Activated CD4-positive, CD25-positive, alpha-beta regulatory T cell (primary cell): ENCODE results near the gene TMPRSS11F.
"Not testable (repeated sequence)": the region's sequence is repeated elsewhere in the genome, so short reads cannot be mapped to it uniquely, and the experiment has no call there.

Source experiments
- DNase-seq, 4 experiments: peaks; one replicate each; lab custom pipeline; 2025; lab: John Stamatoyannopoulos, UW

The TMPRSS11F gene

DNA sequence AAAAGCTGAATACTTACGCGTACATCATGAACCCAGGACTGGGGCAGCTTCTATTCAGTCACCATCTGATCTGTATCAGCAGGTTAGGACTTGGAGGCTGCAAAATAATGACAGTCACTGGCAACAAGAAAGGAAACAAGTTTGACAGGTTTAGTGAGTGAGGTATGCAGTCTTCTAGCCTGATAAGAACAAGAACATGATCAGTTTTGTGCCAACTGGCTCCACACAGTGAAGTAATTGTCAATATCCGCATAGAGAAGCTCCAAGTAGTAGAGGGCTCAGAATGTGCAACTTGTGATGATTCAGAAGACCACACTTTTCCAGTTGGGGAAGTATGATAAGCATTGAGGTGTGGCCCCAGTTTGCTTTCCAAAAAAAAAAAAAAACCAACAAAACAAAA, at the start of gene TMPRSS11F:
Gene TMPRSS11F, minus strand, starts transcription at position 77 of the 400 bp plus-strand sequence. Its CDS starts 49 bp downstream, at position 28.
- no peak for DNase-seq

DNA sequence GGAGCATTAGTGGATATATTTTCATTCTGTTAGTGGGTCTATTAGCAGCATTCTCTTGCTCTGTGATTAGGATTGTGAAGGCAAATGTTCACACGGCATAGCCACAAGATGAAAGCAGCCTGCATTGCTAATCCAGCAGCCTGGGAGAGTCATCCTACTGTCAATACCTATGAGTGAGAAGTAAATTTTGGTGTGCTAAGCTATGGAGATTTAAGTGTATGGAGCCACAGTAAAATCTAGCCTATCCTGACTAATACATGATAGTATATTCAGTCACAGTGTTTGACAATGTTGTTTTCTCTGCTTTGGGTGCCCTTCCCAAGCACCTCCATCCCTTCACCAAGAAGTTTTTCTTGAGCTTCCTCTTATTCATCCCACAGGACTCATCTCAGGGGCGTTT, 47.2 kb upstream of the TMPRSS11F start:
- no peak for DNase-seq

DNA sequence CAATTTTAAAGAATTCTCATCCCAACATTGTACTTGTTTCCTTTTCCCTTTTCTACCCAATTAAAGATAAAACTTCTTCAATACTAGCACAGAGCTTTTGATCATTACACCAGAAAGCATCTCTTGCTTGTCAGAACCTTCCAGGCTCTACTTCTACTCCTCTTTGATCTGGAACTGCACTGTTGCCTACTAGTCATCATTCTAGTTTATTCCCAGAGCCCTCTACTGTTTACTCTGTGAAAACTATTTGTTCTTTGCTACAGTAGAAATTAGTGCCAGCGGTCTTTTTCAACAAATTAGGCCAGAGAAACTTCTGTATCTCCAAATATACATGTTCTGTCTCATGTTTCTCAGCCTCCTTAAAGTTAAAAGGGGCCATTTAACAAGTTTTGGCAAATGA, 46.8 kb upstream of the TMPRSS11F start:
- DNase-seq = no peak

DNA sequence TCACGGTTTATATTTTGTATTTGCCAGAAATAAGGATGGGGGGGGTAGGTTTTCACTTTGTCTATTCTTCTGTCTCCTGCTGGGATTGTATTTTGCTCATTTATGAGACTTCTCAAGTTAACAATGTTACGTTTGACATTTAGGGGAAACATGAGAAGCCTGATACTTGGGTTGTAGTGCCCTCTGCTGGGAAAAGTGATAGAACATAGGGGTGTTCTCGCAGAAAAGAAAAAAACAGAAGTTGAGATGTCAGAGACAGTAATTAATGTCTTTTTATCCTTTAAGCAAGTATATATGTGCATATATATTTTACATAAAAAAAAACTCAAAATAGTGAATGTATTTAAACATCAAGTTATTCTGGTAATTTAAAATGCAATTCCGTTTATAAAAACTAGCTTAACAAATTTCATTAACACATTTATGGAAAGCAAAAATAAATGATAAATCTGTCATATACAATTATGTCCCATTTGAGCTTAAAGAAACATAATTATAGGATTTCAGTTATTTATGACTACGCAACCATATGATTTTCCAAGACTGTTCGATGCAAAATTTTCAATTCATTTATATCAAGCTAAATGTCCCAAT, 46.0 kb upstream of the TMPRSS11F start:
- DNase-seq = no peak

DNA sequence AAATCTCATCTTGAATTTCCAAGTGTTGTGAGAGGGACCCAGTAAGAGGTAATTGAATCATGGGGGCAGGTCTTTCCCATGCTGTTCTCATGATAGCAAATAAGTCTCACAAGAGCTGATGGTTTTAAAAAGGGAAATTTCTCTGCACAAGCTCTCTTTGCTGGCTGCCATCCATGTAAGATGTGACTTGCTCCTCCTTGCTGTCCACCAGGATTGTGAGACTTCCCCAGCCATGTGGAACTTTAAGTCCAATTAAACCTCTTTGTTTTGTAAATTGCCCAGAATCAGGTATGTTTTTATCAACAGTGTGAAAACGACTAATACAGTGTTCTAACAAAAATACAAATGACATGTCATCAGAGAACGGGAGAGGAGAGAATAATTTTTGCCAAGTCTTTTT, 44.7 kb upstream of the TMPRSS11F start:
- DNase-seq = not testable (repeated sequence)

DNA sequence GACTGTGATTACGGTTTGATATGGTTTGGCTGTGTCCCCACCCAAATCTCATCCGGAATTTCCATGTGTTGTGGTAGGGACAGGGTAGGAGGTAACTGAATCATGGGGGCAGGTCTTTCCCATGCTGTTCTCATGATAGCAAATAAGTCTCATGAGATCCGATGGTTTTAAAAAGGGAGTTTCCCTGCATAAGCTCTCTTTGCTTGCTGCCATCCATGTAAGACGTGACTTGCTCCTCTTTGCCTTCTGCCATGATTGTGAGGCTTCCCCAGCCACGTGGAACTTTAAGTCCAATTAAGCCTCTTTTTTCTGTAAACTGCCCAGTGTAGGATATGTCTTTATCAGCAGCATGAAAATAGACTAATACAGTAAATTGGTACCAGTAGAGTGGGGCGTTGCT, 42.5 kb upstream of the TMPRSS11F start:
- not testable (repeated sequence) for DNase-seq

DNA sequence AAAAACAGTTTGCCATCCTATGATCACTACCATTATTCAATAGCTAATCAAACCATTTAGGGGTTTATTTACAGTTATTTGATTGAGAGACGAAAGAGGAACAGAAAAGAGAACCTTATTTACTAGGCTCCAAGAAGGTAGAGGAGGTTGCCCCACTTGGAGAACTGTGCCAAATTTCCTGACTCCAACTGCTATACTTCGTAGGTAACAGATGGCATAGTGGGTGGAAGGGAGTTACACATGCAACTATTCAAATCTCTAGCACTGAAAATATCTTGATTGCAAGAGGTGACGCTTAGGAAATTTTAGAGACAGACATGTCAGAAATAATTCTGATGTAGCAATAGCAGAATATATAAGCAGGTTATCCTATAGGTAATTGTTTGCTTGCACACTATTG, 38.0 kb upstream of the TMPRSS11F start:
- no peak for DNase-seq

GRCh38 chr4:68167166-68167565, 37.5 kb upstream of the TMPRSS11F start:
- DNase-seq = no peak

DNA sequence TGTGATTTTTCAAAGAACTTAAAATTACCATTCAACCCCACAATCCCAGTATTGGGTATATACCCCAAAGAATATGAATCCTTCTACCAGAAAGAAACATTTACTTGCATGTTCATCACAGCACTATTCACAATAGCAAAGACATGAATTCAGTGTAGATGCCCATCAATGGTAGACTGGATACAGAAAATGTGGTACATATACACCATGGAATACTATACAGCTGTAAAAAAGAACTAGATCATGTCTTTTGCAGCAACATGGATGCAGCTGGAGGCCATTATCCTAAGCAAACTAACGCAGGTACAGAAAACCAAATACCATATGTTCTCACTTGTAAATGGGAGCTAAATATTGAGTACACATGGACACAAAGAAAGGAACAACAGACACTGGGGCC, 34.1 kb upstream of the TMPRSS11F start:
- DNase-seq = no peak

- DNase-seq = no peak
Measured at GRCh38 chr4:68162196-68162595, 32.5 kb upstream of the TMPRSS11F start.

- DNase-seq = no peak
Measured at GRCh38 chr4:68152411-68152810, 22.7 kb upstream of the TMPRSS11F start.

DNA sequence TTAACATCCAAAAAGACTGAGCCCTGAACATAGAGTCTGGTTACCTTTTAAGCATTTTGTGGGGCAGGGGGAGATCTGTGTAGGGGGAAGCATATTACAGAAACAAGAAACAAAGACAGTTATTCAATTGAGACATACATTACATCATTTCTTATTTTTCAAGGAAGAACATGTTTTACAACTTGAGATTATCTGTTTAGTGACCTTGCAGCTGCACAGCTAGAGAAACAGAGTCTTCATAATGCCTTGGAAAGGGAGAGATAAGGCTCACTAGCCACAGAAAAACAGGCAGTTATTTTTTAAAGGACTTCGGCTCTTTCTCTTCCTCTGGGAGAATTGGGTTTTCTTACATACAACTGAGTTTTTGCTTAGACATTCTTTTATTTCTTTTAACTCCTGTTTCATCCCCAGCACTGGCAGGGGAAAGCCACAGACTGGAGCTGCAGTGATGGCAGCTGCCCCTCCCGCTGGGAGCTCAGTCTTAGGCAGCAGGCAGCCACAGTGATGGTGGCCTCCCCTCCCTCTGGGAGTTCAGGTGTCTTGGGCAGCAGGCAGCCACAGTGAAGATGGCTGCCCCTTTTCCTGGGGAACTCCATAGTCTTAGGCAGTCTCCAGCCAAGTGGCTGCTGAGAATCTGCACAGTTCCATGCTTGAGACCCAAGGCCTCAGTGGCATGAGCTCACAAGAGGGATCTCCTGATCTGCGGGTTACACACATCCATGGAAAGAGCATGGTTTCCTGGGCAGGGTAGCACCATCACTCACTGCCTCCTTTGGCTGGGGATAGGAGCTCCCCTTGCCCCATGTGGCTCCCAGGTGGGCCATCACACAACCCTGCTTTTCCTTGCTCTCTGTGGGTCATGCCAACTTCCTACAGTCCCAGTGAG, 19.4 kb upstream of the TMPRSS11F start:
- DNase-seq = no peak

GRCh38 chr4:68147079-68147478, 17.4 kb upstream of the TMPRSS11F start:
- DNase-seq = no peak

DNA sequence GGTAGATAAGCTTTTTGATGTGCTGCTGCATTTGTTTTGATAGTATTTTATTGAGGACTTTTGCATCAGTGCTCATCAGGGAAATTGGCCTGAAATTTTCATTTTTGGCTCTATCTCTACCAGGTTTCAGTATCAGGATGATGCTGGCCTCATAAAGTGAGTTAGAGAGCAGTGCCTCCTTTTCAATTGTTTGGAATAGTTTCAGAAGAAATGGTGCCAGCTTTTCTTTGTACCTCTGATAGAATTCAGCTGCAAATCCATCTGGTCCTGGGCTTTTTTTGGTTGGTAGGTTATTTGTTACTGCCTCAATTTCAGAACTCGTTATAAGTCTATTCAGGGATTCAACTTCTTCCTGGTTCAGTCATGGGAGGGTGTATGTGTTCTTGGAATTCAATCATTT, 15.6 kb upstream of the TMPRSS11F start:
- no peak for DNase-seq

GRCh38 chr4:68141852-68142251, 12.2 kb upstream of the TMPRSS11F start:
- DNase-seq = no peak

- no peak for DNase-seq
Measured at GRCh38 chr4:68132342-68132741, 2.7 kb upstream of the TMPRSS11F start.

DNA sequence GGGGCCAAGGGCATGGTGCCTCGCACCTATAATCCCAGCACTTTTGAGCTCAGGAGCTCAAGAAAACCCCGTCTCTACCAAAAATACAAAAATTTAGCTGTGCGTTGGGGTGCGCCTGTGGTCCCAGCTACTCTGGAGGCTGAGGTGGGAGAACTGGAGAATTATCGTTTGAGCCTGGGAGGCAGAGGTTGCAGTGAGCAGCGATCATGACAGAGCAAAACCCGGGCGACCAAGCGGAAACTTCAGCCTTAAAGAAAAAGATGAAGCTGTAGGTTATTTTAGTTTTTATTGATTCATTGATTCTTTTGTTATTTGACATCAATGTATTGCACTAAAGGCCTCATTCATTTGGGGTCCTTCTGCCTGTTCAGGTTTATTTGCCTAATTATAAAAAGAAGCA, 5.4 kb downstream of the TMPRSS11F start:
- DNase-seq = no peak

DNA sequence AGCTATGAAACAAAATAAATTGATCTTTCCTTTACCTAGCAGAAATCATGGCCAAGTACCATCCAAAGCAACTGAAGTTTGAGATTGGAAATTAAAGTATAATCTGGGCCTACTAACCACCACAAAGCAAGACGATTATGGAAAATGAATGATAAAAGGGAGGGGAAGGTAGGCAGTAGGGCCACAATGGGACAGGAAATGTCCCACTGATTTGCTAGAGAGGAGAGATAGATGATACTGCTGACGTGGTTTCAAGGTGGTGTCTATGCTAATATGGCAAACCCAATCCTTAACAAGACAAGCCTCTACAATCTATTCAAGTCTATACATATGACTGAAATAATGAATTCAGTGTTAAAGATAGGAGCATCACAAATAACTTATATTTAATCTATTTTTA, 6.1 kb downstream of the TMPRSS11F start:
- DNase-seq = no peak

DNA sequence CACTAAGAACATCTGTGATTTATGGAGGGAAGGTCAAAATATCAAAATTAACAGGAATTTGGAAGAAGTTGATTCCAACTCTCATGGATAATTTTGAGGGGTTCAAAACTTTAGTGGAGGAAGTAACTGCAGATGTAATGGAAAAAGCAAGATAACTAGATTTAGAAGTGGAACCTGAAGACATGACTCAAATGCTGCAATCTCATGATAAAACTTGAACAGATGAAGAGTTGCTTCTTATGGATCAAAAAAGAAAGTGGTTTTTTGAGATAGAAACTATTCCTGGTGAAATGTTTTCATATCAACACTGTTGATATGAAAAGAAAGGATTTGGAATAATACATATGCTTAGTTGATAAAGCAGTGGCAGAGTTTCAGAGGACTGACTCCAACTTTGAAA, 9.7 kb downstream of the TMPRSS11F start:
- DNase-seq = no peak

- no peak for DNase-seq
Measured at GRCh38 chr4:68110441-68110840, 19.2 kb downstream of the TMPRSS11F start.

DNA sequence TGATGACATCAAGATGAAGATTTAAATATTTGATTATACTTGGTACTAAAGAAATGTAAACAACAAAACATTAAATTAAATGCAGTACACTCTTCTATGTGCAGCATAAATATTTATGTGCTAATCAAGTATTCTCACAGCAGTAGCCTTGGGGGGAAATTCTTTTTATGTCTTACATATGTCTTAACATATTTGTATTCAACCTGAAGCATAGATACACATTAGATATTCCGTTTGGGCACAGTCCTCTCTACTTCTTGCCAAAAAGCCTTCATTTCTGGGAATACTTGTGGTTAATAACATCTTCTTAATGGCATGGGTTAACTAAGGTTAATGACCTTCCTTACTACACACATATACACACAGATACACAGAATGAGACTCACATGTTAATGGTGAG, 19.8 kb downstream of the TMPRSS11F start:
- DNase-seq = no peak

DNA sequence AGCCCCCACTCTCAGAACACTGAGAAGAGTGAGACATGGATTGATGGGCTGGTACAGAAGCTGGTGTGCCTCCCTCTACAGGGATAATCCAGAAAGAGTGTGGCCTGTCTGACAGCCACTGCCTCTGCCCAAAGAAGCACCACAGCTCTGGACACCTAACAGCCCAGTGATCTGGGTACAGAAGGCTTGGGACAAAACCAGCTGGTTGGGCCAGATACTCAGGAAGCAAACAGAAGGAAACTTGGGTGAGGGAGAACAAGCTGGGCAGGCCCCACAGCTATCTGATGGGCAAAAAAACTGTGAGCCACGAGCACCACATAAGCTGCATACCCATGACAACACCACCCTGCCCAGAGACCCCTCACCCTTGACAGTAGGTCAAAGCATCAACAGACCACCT, 46.9 kb downstream of the TMPRSS11F start:
- DNase-seq = no peak

GRCh38 chr4:68079928-68080327, 49.7 kb downstream of the TMPRSS11F start:
- no peak for DNase-seq

GRCh38 chr4:68077737-68078136, 51.9 kb downstream of the TMPRSS11F start:
- DNase-seq = no peak
